ENCODE results near the gene EPB42. TPM values are rescaled to one million over a fixed set of nuclear protein-coding genes. Genes with fewer than 3 reads are reported as not detected.

EPB42 gene
- not detected for total RNA-seq

GRCh38 chr15:43220991-43221403, at the start of gene EPB42:
Gene EPB42, minus strand, starts transcription at chr15:43221018. Its CDS starts 193 bp downstream, at chr15:43220825.
- intact Hi-C loops (cut with DNase I) = no loop called here
- 42 to 46% methylated on average over 3 of the region's 3 CpGs for WGBS, 2 donors
- DNase-seq = peak; percentile 62

GRCh38 chr15:43270113-43270665, 49.4 kb upstream of the EPB42 start:
- no peaks in the 10 kb centered on the region for H3K9me3 ChIP-seq
- H3K4me1 ChIP-seq = no peaks in the 10 kb centered on the region
- no peak overlapping the region for H3K4me3 ChIP-seq (replicated peaks in 1 of 3)
- H3K27ac ChIP-seq = no peak overlapping the region
- intact Hi-C loops (cut with DNase I) = no loop called here
- TF ChIP-seq CTCF (IDR thresholded peaks at IDR 0.05) (no peak), POLR2A (IDR thresholded peaks at IDR 0.05) (no peak)
- DNase-seq = no peak
- H3K27me3 ChIP-seq = no peaks in the 10 kb centered on the region
- no peaks in the 10 kb centered on the region for H3K36me3 ChIP-seq
- WGBS, 2 donors = 79 to 89% methylated on average over 5 of the region's 5 CpGs

More at GRCh38 chr15:43220991-43221403, at the start of gene EPB42:
- TF ChIP-seq CTCF (IDR thresholded peaks at IDR 0.05) (no peak), POLR2A (IDR thresholded peaks at IDR 0.05) (no peak)
- Histone ChIP-seq H3K36me3 (no peaks in the 10 kb centered on the region), H3K9me3 (no peaks in the 10 kb centered on the region), H3K4me3 (replicated peaks in 1 of 3) (no peak within 1 kb of the TSS), H3K27me3 (no peaks in the 10 kb centered on the region), H3K4me1 (no peaks in the 10 kb centered on the region), H3K27ac (peak within 1 kb of the TSS in 1 of 3 donors; percentile 46)

- no peaks in the 10 kb centered on the region for H3K36me3 ChIP-seq
- 46 to 54% methylated on average over 11 of the region's 11 CpGs for WGBS, 2 donors
- H3K27me3 ChIP-seq = no peaks in the 10 kb centered on the region
- H3K27ac ChIP-seq = no peak overlapping the region
- DNase-seq = no peak
- H3K4me1 ChIP-seq = no peaks in the 10 kb centered on the region
- H3K4me3 ChIP-seq (replicated peaks in 1 of 3) = no peak overlapping the region
- no peaks in the 10 kb centered on the region for H3K9me3 ChIP-seq
- no peak for TF ChIP-seq POLR2A (IDR thresholded peaks at IDR 0.05)
- no peak for TF ChIP-seq CTCF (IDR thresholded peaks at IDR 0.05)
- intact Hi-C loops (cut with DNase I) = no loop called here
These were observed 47.6 kb upstream of the EPB42 start for GRCh38 chr15:43268111-43269105.

GRCh38 chr15:43267439-43267838, 46.6 kb upstream of the EPB42 start:
- no peak overlapping the region for H3K4me3 ChIP-seq (replicated peaks in 1 of 3)
- TF ChIP-seq CTCF (IDR thresholded peaks at IDR 0.05) (no peak), POLR2A (IDR thresholded peaks at IDR 0.05) (no peak)
- intact Hi-C loops (cut with DNase I) = no loop called here
- H3K27ac ChIP-seq = no peak overlapping the region
- WGBS, 2 donors = 92 to 94% methylated on average over 2 of the region's 2 CpGs
- no peaks in the 10 kb centered on the region for H3K4me1 ChIP-seq
- DNase-seq = no peak
- H3K27me3 ChIP-seq = no peaks in the 10 kb centered on the region
- no peaks in the 10 kb centered on the region for H3K36me3 ChIP-seq
- H3K9me3 ChIP-seq = no peaks in the 10 kb centered on the region

GRCh38 chr15:43266834-43267233, 46.0 kb upstream of the EPB42 start, which contains the start of gene TGM5:
Gene TGM5, minus strand, starts transcription at chr15:43266928. Its CDS starts 79 bp downstream, at chr15:43266849.
- DNase-seq = peak; percentile 15 to 28
- intact Hi-C loops (cut with DNase I) = no loop called here
- Histone ChIP-seq H3K9me3 (no peaks in the 10 kb centered on the region), H3K27me3 (no peaks in the 10 kb centered on the region), H3K36me3 (no peaks in the 10 kb centered on the region), H3K4me3 (replicated peaks in 1 of 3) (no peak within 1 kb of the TSS), H3K27ac (no peak within 1 kb of the TSS), H3K4me1 (no peaks in the 10 kb centered on the region)
- TF ChIP-seq CTCF (IDR thresholded peaks at IDR 0.05) (no peak), POLR2A (IDR thresholded peaks at IDR 0.05) (no peak)
- 61 to 83% methylated on average over 7 to 8 of the region's 8 CpGs for WGBS, 2 donors

Data from thyroid gland (tissue), 4 donors.